Activated T-cell treated with anti-CD3 and anti-CD28 coated beads for 1 hour (primary cell): ENCODE measurements around the gene TULP3.
A peak's percentile ranks its signal among the peaks of the same experiment; 100 is the strongest.

Experiments
- DNase-seq: peaks from one replicate; pipeline ENCODE4 v3.0.0-alpha.2; 2020; ENCODE audit warnings: low read depth

Gene TULP3

DNA sequence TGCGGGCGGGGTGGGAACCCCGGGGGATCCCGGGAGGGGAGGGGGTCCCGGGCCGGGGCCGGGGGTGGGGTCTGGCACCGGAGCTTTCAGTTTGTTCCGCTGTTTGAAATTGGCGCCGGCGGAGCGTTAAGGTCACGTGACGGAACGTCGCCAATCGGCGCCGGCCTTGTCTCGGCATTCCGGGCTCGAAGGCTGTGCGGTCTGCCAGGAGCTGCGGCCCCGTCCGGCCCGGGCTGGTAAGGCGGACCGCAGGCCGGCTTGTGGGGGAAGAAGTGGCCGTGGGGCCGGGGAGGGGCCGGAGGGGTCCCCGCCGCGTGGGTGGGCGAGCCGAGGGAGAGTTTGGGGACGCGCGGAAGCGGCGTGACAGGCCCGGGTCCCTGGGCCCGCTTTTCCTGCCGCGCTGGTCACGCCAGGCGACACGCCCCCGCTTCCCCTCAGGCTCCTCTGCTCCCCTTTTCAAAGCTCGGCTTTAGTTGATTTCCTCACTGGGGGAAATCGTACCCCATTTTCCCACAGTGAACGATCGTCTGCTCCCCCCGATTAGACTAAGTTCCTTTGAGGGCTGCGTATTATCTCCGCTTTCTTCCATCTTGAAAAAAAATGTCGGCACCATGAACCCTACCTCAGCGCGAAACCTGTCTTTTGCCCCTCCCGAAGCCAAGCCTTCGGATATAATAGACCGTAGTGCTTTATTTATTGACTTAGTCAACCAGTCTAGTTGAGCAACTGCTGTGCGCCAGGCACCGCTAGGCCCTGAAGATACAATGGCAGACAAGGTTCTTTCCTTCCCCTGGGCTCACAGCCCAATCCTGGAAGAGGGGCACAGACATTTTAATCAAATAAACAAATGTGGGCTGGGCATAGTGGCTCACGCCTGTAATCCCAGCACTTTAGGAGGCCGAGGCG is 13.4 kb upstream of the TULP3 start, which contains the start of the genes FOXM1 and RHNO1:
Gene FOXM1 (minus strand): TSS at position 128 of the 906 bp plus-strand sequence. CDS start 2,696 bp downstream, outside the sequence.
Gene RHNO1 (plus strand): TSS at position 177 of the 906 bp plus-strand sequence. CDS start 8,144 bp downstream, outside the sequence.
- peak; percentile 79 for DNase-seq

DNA sequence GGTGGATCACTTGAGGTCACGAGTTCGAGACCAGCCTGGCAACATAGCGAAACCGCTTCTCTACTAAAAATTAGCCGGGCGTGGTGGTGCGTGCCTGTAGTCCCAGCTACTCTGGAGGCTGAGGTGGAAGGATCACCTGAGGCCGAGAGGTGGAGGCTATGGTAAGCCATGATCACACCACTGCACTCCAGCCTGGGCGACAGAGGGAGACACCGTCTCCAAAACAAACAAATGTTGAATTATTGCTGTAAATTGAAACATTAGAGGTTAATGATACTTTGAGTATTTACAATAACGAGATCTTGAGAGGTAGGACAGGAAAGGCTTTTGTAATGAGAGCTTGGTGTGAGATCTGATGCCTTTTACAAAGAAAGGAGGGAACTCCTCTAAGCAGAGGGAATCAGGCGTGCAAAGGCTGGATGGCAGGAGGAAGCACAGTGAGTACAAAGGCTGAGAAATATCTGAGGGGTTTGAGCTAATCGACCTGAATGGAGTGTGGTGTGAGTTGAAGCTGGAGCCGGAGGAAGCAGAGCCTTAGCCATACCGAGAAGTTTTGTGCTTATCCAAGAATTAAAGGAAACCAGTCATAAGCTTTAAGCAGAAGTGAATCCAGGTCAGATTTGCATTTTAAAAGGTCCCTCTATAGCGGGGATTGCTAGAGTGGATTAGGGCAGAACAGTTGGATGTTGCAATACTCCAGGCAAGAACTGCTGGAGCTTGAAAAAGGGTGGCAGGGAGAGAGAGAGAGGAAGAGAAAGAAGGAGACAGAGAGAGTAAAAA is 12.5 kb upstream of the TULP3 start:
- no peak for DNase-seq

DNA sequence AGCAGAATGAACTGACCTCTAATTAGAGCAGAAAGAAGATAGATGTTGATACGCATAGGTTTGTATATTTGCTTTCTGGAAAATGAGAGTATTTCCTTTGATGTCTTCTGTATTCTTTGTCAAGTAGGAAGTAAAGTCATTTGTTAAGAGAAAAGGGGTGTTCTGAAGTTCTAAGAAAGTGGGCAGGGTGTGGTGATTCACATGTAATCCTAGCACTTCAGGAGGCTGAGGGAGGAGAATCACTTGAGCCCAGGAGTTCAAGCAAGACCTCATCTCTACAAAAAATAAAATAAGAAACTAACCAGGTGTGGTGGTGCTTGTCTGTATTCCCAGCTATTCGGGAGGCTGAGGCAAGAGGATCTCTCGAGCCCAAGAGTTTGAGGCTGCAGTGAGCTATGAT is 10.8 kb upstream of the TULP3 start:
- DNase-seq: no peak

DNA sequence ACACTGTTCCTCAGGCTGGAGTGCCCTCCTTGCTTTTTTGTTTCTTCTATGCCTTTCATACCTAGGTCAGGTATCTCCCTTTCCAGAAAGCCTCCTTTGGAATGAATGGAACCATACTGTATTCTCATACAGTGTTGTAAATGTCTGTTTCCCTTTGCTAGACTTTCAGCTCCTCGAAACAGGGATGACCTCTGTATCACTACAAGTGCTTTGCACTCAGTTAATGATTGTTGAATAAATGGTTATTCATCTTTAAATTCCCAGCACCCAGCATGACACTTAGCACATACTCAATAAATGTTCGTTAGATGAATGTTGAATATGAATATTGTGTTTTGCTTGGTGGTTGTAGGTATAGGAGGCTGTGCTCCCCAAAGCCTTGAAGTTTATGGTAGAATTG is 5.9 kb upstream of the TULP3 start:
- DNase-seq: no peak

DNA sequence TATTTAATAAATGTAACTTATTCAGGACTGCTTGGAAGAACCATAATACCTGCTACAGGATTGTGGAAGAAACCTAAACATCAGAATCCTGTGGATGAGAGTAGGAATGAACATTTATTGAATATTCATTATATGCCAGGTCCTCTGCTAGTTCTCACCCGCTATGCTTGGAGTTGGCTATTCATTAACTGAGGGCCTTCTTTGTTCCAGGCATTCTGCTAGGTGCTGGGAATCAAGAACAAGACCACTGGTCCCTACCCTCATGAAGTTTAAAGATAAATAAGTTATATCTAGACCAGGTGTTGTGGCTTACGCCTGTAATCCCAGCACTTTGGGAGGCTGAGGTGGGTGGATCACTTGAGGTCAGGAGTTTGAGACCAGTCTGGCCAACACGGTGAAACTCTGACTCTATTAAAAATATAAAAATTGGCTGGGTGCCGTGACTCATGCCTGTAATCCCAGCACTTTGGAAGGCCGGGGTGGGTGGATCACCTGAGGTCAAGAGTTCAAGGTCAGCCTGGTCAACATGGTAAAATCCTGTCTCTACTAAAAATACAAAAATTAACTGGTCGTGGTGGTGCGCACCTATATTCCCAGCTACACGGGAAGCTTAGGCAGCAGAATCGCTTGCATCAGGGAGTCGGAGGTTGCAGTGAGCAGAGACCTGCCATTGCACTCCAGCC is 3.8 kb upstream of the TULP3 start:
- DNase-seq: no peak

DNA sequence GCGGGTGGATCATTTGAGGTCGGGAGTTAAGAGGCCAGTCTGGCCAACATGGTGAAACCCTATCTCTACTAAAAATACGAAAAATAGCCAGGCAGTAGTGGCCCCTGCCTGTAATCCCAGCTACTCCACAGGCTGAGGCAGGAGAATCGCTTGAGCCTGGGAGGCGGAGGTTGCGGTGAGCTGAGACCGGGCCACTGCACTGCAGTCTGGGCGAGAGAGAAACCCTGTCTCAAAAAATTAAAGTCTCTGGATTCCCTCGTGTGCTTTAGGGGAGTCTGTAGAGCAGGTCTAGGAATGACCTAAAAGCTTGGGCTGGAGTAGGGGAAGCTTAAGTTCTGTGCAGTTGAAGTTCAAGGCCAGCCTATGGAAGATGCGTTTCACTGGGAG is 697 bp upstream of the TULP3 start:
- no peak for DNase-seq

DNA sequence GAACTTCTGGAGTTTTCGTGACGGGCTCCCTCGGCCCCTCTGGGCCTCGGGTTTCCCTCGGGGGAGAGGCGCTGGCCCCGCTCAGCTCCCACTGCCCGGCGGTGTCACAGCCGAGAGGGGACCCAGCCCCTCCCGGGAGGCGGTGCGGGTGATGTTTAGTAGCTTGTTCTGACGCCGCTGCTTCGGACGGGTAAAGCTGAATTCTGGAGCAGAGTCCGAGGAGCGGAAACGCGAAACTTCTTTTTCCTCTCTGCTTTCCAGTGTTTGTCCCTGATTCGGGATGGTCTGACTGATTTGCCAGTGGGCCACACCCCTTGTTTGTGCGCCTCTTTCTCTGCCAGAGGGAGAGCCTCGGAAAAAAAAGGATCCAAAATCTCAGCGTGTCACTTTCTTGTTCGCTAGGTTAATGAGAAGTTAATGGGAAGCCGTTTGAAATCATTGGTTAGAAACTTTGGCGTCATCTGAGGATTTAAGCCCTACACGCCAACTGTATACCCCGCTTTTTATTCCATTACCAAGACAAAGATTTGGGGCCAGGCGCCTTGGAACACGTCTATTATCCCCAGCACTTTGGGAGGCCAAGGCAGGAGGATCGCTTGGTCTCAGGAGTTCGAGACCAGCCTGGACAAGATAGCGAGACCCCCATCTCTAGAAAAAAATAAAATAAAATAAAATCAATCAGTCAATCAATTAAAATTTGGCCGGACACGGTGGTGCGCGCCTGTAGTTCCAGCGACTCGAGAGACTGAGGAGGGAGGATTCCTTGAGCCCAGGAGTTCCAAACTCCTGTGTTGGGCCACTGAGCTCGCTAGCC is 756 bp downstream of the TULP3 start:
- DNase-seq: peak; percentile 29

DNA sequence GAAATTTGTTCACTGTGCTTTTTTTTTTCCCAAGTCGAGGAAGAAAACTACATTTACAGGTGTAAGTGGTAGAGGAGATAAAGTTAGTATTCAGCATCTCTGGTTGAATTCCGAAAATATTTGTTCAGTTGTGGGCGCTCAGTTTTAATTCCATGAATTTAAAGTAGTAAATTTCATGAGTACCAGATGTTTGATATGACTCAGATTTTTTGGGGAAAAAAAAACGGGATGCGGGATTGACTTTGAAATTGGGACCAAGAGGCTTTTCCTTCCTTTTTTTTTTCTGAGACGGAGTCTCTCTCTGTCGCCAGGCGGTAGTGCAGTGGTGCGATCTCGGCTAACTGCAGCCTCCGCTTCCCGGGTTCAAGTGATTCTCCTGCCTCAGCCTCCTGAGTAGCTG is 1.6 kb downstream of the TULP3 start:
- DNase-seq: no peak

DNA sequence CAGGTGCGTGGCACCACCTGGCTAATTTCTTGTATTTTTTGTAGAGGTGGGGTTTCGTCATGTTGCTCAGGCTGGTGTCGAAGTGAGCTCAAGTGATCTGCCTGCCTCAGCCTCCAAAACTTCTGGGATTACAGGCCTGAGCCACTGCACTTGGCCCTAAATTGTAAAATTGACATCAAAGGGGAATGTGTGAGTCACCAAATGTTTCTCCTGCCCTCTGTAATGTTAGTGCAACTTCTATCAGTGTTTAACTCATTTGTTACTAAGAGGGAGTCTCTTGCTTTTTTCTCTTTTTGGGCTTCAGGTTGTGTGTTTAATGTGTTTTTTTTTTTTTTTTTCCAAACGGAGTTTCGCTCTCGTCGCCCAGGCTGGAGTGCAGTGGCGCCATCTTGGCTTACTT is 2.3 kb downstream of the TULP3 start:
- no peak for DNase-seq

DNA sequence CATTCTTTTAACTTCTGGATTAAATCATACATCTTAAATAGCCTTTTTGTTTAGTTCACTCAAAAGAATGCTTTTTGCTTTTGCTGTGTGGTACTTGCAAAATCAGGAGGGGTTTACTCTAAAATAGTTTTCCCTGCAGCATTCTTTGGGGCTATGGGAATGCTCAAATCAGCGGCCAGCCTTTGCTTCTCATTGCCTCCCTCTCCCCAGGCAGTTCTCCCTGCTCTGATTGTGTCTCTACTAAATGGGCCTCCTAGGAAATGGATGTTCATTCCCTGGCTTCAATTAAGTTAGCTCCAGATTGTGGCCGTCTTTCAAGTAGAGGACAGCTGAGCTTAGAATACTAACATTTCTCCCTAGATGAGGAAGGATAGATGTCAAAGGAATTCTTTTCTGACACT is 4.4 kb downstream of the TULP3 start:
- DNase-seq: no peak

DNA sequence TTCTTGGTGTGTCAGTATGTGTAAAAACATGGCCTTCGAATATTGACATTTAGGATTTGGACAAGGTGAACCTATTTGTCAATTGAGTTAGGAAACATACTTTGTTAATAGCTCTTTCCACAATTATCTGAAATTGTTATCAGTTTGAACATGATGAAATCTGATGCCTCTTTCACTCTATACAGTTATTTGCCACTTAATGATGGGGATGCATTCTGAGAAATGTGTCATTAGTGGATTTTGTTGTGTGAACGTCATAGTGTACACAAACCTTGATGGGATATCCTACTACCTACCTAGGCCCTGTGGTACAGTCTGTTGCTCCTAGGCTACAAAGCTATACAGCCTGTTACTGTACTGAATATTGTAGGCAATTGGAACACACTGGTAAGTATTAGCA is 4.8 kb downstream of the TULP3 start:
- DNase-seq: no peak

DNA sequence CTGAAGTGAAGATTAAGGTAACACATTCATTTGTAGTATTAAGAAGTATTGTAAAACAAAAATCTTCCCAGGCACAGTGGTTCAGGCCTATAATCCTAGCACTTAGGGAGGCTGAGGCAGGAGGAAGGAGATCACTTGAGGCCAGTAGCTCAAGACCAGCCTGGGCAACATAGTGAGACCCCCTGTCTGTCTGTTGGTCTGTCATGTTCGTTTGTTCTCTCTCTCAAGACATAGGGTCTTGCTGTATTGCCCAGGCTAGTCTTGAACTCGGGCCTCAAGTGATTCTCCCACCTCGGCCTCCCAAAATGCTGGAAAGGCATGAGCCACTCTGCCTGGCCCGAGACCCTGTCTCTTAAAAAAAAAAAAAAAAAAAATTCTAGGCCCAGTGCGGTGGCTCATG is 6.7 kb downstream of the TULP3 start:
- no peak for DNase-seq

DNA sequence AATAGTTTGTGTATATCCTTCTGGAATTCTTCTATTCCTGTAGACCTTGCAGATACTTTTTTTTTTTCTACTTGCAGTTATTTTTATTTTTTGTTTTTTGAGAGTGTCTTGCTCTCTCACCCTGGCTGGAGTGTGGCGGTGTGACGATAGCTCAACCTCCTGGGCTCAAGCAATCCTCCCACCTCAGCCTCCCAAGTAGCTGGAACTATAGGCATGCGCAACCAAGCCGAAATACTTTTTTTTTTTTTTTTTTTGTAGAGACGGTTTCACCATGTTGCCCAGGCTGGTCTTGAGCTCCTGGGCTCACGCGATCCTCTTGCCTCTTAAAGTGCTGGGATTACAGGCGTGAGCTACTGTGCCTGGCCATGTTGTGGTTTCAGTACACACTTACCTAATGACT is 10.0 kb downstream of the TULP3 start:
- DNase-seq: no peak

DNA sequence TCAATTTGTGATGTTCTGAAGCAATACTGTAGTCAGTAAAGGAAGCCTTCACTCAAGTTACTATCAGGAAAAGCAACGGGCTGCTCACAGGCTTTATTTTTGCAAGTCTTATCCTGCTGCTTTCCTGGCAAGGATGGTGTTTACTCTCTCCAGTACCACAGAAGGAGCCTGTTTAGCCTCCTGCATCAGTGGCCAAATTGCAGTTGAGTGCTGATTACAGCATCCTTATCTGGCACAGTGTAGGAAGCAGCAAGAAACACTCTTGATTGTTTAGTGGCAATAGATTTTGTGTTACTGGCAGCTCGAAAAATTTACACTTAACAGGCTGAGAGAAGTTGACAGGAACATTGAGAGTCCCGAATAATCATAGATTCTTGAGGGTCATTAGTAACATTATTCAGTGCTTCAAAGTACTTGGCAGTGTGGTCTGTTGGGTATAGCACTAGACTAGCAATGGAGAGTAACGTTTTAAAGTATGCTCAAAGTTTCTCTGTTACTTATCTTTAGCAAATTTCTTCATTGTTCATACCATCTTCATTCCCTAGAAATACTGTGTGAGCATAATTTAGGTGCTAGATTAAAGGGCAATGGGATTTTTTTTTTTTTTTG is 11.7 kb downstream of the TULP3 start:
- no peak for DNase-seq

DNA sequence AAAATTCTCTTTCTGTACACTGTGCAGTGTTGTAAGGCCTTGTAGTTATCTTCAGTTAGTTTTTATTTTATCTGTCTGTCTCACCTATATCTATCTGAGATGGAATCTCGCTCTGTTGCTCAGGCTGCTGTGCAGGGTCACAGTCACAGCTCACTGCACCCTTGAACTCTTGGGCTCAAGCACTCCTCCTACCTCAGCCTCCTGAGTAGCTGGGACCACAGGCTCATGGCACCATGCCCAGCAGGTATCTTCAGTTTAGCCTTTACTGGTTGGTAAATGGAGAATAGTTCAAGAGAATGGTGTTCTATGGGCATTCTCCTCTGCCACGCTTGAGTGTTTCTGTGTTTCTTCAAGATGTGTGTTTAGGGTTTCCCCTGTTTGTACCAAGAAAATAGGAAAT is 13.6 kb downstream of the TULP3 start:
- no peak for DNase-seq

DNA sequence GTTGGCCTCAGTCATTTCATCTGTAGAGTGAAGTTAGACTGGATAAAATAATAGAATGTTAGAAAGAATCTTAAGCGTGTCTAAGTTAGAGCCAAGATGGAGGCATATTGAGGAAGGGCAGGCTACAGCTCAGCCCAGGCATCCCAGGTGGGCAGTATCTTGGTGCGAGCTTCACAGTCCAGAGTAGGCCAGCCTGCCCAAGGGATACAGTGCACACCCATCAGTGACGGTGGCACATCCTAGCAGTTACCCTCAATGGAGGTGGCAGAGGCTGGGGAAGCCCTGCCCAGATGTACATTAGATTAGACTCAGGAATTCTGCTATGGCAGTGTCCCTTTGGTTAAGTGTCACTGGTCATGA is 21.5 kb downstream of the TULP3 start:
- no peak for DNase-seq

DNA sequence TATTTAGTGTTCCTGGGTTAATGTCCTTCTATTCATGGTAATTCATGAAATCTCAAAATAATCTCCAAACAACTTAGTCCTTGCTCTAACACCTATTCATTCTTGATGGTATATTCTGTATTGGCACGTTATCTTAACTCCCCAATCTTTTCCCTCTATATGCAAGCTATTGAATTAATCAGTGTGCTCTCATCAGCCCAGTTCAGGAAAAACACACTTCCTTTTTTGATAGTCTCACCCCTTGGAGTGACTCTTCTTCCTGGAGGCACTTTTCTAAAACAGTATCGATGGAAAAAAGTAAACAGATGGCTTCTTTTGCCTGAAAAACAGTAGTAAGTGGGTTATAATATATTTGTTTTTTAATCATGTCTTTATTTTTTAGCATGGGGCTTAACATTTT is 28.6 kb downstream of the TULP3 start:
- DNase-seq: no peak

DNA sequence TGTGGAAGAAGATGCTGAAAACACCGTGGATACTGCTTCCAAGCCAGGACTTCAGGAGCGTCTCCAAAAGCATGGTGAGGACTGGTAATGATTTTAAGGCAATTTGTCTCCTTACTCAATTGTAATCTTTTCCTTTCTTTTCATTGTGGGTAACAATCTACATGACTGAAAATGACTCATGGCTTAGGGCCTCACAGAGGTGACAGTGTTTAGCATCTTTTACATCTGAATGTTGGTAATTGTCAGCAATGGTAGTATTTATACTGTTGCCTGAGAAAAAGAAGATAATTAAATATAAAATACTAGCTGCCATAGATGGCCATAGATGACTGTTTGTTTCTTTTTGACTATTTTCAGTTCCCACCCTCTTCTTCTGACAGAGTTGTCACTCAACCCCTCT is 31.6 kb downstream of the TULP3 start:
- DNase-seq: no peak

DNA sequence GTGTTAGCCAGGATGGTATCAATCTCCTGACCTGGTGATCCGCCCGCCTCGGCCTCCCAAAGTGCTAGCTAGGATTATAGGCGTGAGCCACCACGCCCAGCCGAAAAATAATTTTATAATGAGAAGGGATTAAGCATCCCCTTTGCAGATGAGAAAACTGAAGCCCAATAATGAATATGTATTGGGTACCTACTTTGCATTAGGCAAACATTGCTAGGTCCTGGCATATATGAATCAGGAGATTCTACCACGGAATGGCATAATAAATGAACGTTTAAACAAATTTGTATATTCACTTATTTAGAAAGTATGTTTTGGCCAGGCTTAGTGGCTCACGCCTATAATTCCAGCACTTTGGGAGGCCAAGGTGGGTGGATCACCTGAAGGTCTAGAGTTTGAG is 32.4 kb downstream of the TULP3 start:
- DNase-seq: no peak

DNA sequence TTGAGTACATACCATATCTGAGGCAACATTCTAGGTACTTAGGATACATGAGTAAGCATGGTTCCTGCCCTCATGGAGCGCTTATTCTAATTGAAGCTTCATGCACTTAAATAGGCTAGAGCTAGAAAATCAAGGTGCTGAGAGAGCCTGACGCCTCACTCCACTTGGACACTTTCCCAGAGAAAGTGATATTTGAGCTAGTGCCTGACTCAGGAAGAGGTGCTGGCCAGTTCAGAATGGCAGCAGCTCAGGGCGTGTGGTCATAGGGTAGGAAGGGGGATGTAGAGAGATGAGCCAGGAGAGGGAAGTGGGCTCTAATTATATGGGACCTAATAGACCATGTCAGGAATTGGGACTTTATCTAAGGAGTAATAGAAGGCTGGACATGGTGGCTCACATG is 33.3 kb downstream of the TULP3 start:
- no peak for DNase-seq

DNA sequence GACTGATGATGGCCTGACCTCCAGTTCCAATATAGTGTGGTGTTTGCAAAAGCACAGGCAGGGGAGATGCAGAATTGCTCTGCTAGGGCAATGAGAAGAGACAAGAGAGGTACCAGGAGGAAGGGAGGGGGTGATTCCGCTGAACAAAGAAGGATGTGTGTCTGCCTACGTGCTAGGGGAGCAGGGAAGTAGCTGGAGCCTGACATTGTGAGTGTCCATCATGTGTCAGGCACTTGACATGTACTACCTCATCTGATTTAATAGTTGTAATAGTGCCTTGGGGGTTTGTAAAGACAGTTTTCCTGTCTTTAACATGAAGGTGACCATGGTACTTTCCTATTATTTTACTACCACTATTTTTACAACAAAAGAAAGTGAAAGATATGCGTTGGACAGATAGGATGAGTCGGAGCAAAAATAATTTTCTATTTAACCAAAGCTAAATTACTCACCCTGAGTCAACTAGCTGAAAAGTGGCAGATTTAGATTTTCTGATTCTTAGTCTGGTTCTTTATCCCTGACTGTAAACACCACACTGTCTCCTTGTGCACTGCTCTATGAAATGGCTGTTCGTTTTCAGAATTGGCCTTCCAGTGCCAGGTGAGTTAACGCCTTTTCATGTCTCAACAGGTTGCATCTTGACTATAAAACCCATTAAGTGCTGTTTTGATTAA is 34.8 kb downstream of the TULP3 start:
- DNase-seq: no peak
